Trophoblast cell (in vitro differentiated cells and primary cell): Measurements from ENCODE around the gene IFNK.

Experiments used
- DNase-seq, 2 donors: peaks; one replicate each; pipeline ENCODE4 v3.0.0-alpha.2; 2016
- H2AFZ ChIP-seq: 2 replicates; pipeline ENCODE4 v1.6.1; 2013; ENCODE audit warnings: low read length, moderate library complexity, mild to moderate bottlenecking; ENCODE audit not compliant: insufficient read depth, poor library complexity
- H2AK5ac ChIP-seq: 2 replicates; pipeline ENCODE4 v1.6.1; 2013; ENCODE audit warnings: mild to moderate bottlenecking, low read length
- H2BK120ac ChIP-seq: 2 replicates; pipeline ENCODE4 v1.6.1; 2013; ENCODE audit warnings: low read length, mild to moderate bottlenecking, moderate library complexity; ENCODE audit not compliant: insufficient read depth, poor library complexity
- H2BK12ac ChIP-seq: 2 replicates; pipeline ENCODE4 v1.6.1; 2013; ENCODE audit warnings: mild to moderate bottlenecking, low read length, moderate library complexity
- H2BK5ac ChIP-seq: 2 replicates; pipeline ENCODE4 v1.6.1; 2013; ENCODE audit warnings: low read length, low read depth, moderate library complexity, mild to moderate bottlenecking; ENCODE audit not compliant: poor library complexity
- H3K14ac ChIP-seq: 2 replicates; pipeline ENCODE4 v1.6.1; 2013; ENCODE audit warnings: mild to moderate bottlenecking, low read length
- H3K18ac ChIP-seq: 2 replicates; pipeline ENCODE4 v1.6.1; 2013; ENCODE audit warnings: mild to moderate bottlenecking, low read length
- H3K23ac ChIP-seq: 2 replicates; pipeline ENCODE4 v1.6.1; 2013; ENCODE audit warnings: low read length
- H3K27ac ChIP-seq: 2 replicates; pipeline ENCODE4 v1.5.1; 2013; ENCODE audit warnings: low read depth, mild to moderate bottlenecking, inconsistent platforms, low read length, moderate library complexity
- H3K27me3 ChIP-seq: 2 replicates; pipeline ENCODE4 v1.6.1; 2013; ENCODE audit warnings: inconsistent platforms, mild to moderate bottlenecking, low read length, moderate library complexity; ENCODE audit not compliant: insufficient read depth
- H3K36me3 ChIP-seq, 2 experiments: 1 replicate in 1 of 2; 2 replicates in 1 of 2; pipeline ENCODE4 v1.6.1; 2013; ENCODE audit warnings: low read length in 2 of 2, mild to moderate bottlenecking in 2 of 2, moderate library complexity in 1 of 2; ENCODE audit not compliant: insufficient read depth in 2 of 2, control insufficient read depth in 1 of 2
- H3K4ac ChIP-seq: 2 replicates; pipeline ENCODE4 v1.6.1; 2013; ENCODE audit warnings: low read depth, mild to moderate bottlenecking, low read length, moderate library complexity
- H3K4me1 ChIP-seq, 2 experiments: 1 replicate in 1 of 2; 2 replicates in 1 of 2; pipeline ENCODE4 v1.6.1; 2013; ENCODE audit warnings: low read length in 2 of 2, mild to moderate bottlenecking in 2 of 2, moderate library complexity in 1 of 2; ENCODE audit not compliant: insufficient read depth in 2 of 2, control insufficient read depth in 1 of 2
- H3K4me2 ChIP-seq: 2 replicates; pipeline ENCODE4 v1.6.1; 2013; ENCODE audit warnings: inconsistent platforms, mild to moderate bottlenecking, low read length, moderate library complexity
- H3K4me3 ChIP-seq: 2 replicates; pipeline ENCODE4 v1.5.1; 2013; ENCODE audit warnings: mild to moderate bottlenecking, low read depth, low read length, inconsistent platforms
- H3K79me1 ChIP-seq: one replicate; pipeline ENCODE4 v1.6.1; 2013; ENCODE audit warnings: low read length
- H3K79me2 ChIP-seq: 2 replicates; pipeline ENCODE4 v1.6.1; 2013; ENCODE audit warnings: low read length, mild to moderate bottlenecking; ENCODE audit not compliant: control insufficient read depth, insufficient read depth, poor library complexity
- H3K9ac ChIP-seq: 2 replicates; pipeline ENCODE4 v1.6.1; 2013; ENCODE audit warnings: mild to moderate bottlenecking, low read length
- H3K9me3 ChIP-seq: 2 replicates; pipeline ENCODE4 v1.6.1; 2013; ENCODE audit warnings: low read depth, mild to moderate bottlenecking, control low read depth, inconsistent platforms, low read length; ENCODE audit not compliant: insufficient read depth
- H4K12ac ChIP-seq: 2 replicates; pipeline ENCODE4 v1.6.1; 2013; ENCODE audit warnings: low read depth, mild to moderate bottlenecking, low read length, moderate library complexity
- H4K8ac ChIP-seq: 2 replicates; pipeline ENCODE4 v1.6.1; 2013; ENCODE audit warnings: low read depth, mild to moderate bottlenecking, low read length, moderate library complexity
- H4K91ac ChIP-seq: one replicate; pipeline ENCODE4 v1.6.1; 2013; ENCODE audit warnings: low read depth, mild to moderate bottlenecking, low read length, moderate library complexity
- WGBS: extraction: QIAGEN DNeasy Blood & Tissue Kit; methylation state at CpG from one replicate; pipeline ENCODE4 v1.1.7; 2013; ENCODE audit warnings: missing lambda C conversion rate; ENCODE audit not compliant: insufficient read length, insufficient coverage; ENCODE audit errors: extremely low coverage; 5-methylcytosine and 5-hydroxymethylcytosine counted together

Gene IFNK

GRCh38 chr9:27564670-27565069, 40.6 kb downstream of the IFNK start:
- Histone ChIP-seq H3K4me2 (no peak overlapping the region), H3K79me1 (no peaks in the 10 kb centered on the region), H3K79me2 (no peaks in the 10 kb centered on the region), H3K27ac (no peak overlapping the region), H4K12ac (no peak overlapping the region), H3K9ac (no peak overlapping the region), H3K4ac (no peak overlapping the region), H2AFZ (no peak overlapping the region), H3K27me3 (no peaks in the 10 kb centered on the region), H4K8ac (no peak overlapping the region), H3K23ac (no peak overlapping the region), H3K4me1 (no peaks in the 10 kb centered on the region), H2BK120ac (no peak overlapping the region), H3K4me3 (no peak overlapping the region), H3K18ac (no peak overlapping the region), H3K9me3 (no peaks in the 10 kb centered on the region), H3K14ac (no peak overlapping the region), H2BK12ac (no peak overlapping the region), H3K36me3 (peaks cover 0 to 3% of the 10 kb centered on the region in 2 experiments), H2AK5ac (no peak overlapping the region), H4K91ac (no peak overlapping the region), H2BK5ac (no peak overlapping the region)
- no peak for DNase-seq
- no CpG with 5 or more reads among the region's 1 CpG for WGBS

- Histone ChIP-seq H3K4me1 (no peaks in the 10 kb centered on the region), H2AFZ (no peak overlapping the region), H4K8ac (no peak overlapping the region), H3K9me3 (no peaks in the 10 kb centered on the region), H3K23ac (no peak overlapping the region), H3K4me2 (no peak overlapping the region), H3K14ac (no peak overlapping the region), H2AK5ac (no peak overlapping the region), H3K79me1 (no peaks in the 10 kb centered on the region), H3K4ac (no peak overlapping the region), H4K91ac (no peak overlapping the region), H2BK120ac (no peak overlapping the region), H3K27me3 (no peaks in the 10 kb centered on the region), H3K18ac (no peak overlapping the region), H2BK5ac (no peak overlapping the region), H3K9ac (no peak overlapping the region), H3K27ac (no peak overlapping the region), H4K12ac (no peak overlapping the region), H3K79me2 (no peaks in the 10 kb centered on the region), H2BK12ac (no peak overlapping the region), H3K36me3 (peaks cover 0 to 3% of the 10 kb centered on the region in 2 experiments), H3K4me3 (no peak overlapping the region)
- no peak for DNase-seq
Observed at GRCh38 chr9:27565696-27566095, 41.6 kb downstream of the IFNK start.

GRCh38 chr9:27566118-27566517, 42.0 kb downstream of the IFNK start:
- no peaks in the 10 kb centered on the region for H3K9me3 ChIP-seq
- H2AK5ac ChIP-seq = no peak overlapping the region
- no peak overlapping the region for H2AFZ ChIP-seq
- no peak overlapping the region for H3K27ac ChIP-seq
- WGBS = no CpG with 5 or more reads among the region's 1 CpG
- no peak overlapping the region for H3K9ac ChIP-seq
- no peak overlapping the region for H4K12ac ChIP-seq
- H3K27me3 ChIP-seq = no peaks in the 10 kb centered on the region
- no peak overlapping the region for H3K23ac ChIP-seq
- H3K4me3 ChIP-seq = no peak overlapping the region
- H3K18ac ChIP-seq = no peak overlapping the region
- H2BK12ac ChIP-seq = no peak overlapping the region
- DNase-seq = no peak
- no peaks in the 10 kb centered on the region for H3K79me1 ChIP-seq
- H2BK120ac ChIP-seq = no peak overlapping the region
- no peak overlapping the region for H4K8ac ChIP-seq
- H3K4me1 ChIP-seq = no peaks in the 10 kb centered on the region
- H2BK5ac ChIP-seq = no peak overlapping the region
- no peak overlapping the region for H4K91ac ChIP-seq
- H3K4ac ChIP-seq = no peak overlapping the region
- H3K79me2 ChIP-seq = no peaks in the 10 kb centered on the region
- H3K4me2 ChIP-seq = no peak overlapping the region
- peaks cover 0 to 3% of the 10 kb centered on the region in 2 experiments for H3K36me3 ChIP-seq
- no peak overlapping the region for H3K14ac ChIP-seq

GRCh38 chr9:27569406-27569805, 45.3 kb downstream of the IFNK start:
- Histone ChIP-seq H3K14ac (no peak overlapping the region), H3K9ac (no peak overlapping the region), H2AFZ (no peak overlapping the region), H3K27me3 (no peaks in the 10 kb centered on the region), H2AK5ac (no peak overlapping the region), H4K12ac (no peak overlapping the region), H3K4me3 (no peak overlapping the region), H3K9me3 (no peaks in the 10 kb centered on the region), H3K36me3 (no peaks in the 10 kb centered on the region), H2BK5ac (no peak overlapping the region), H4K91ac (no peak overlapping the region), H3K4ac (no peak overlapping the region), H3K23ac (no peak overlapping the region), H3K18ac (no peak overlapping the region), H3K79me2 (peaks cover 3% of the 10 kb centered on the region), H4K8ac (no peak overlapping the region), H2BK120ac (no peak overlapping the region), H3K4me1 (peaks cover 2 to 4% of the 10 kb centered on the region in 2 experiments), H3K27ac (no peak overlapping the region), H3K79me1 (peaks cover 6% of the 10 kb centered on the region), H2BK12ac (no peak overlapping the region), H3K4me2 (no peak overlapping the region)
- WGBS = no CpG with 5 or more reads among the region's 2 CpGs
- no peak for DNase-seq
